ENCODE measurements around the gene LECT2.

The LECT2 gene

DNA sequence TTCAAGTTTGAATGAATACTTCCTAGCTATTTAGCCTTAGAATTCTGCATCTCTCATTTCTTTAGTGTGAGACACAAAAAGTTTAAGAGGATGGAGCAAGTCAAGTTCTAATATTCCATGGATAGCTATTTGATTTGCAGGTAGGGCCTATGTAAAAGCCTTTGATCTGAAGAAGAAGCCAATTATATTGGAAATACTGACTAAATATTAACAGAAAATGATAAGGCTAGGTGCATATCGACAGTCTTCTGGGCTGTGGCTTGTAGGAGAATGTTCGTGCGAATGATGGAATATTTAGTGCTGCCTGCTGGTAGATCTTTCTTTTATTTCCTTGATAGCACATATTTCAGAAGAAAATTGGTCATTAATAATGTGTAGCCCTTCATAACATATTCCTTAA, at the start of gene LECT2:
TSS of gene LECT2 (minus strand) at position 85 of the 400 bp plus-strand sequence. CDS start 150 bp downstream, outside the sequence.
- DNase-seq (ENCODE audit: low read depth in 2 of 2) = no peak

DNA sequence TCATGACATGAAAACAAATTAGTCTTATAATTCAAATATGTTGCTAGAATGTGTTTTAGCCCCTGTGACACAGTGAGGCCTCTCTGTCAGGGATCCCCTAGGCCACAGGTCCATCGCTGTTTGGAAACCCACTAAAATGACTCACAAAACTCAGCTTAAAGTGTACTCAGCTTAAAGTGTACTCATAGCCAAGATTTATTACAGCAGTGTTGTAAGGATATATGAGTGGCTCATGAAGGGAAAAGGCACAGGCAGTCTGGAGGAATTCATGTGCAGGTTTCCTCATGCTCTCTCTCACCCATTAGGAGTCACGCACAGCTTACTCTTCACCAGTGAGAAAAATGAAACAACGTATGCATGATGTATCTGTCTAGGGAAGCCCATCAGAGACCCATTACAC, 49.7 kb upstream of the LECT2 start:
- no peak for DNase-seq (ENCODE audit: low read depth in 2 of 2)

DNA sequence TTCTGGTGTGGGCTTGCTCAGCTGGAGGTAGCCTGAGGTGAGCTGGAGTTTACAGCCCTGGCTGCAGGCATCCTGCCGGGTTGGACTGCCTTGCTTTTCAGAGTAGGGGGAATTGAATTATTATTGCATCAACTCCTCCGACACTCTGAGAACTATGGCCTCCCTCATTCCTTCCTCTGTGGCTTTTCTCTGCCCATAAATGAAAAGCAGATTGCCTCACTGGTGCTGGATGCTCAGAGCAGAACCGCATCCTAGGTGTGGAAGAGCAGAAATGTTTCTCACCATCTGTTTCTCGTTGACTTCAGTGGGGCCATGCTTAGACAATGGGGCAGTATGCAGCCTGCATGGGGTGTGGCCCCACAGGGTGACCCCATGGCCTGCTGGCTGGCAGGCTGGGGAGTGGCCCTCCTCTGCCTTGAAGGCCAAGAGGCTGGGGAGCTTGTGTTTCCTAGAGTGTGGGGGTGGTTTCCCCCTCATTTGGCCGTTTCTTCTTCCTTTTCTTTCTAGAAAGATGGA, 46.7 kb upstream of the LECT2 start:
- no peak for DNase-seq (ENCODE audit: low read depth in 2 of 2)

DNA sequence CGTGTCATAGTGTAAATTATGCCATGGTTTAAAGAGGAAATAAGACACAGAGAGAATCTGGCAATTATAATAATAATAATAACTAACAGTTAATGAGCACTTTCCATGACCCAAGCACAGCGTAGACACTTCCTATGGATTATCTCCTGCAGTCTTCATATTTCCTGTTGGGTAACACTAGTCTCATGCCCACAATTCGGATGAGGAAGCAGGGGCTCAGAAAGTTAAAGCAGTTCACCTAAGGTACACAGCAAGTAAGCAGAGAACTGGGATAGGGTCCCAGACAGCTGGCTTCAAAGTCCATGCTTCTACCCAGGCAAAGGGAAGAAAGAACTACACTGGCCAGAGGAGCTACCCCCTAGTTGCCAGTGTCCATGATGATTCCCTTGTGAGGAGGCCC, 46.1 kb upstream of the LECT2 start:
- no peak for DNase-seq (ENCODE audit: low read depth in 2 of 2)

DNA sequence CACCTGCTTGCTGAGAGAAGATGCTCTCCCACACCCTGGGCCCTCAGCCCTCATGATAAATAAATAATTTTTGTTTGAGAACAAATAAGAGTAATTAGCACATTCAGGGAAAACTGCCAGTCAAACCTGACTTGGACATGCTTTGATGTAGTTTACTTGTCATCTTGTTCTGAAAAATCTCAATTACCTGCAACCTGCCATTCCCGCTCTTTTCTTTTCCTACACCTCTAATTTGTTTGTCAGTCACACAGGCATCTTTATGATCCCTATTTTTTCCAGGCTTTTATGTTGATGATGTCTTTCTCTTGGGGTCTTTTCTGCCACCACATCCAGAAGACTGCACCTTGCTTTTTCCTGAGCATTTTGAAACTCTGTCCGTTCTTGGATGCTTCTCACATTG, 45.4 kb upstream of the LECT2 start:
- DNase-seq (ENCODE audit: low read depth in 2 of 2) = no peak

DNA sequence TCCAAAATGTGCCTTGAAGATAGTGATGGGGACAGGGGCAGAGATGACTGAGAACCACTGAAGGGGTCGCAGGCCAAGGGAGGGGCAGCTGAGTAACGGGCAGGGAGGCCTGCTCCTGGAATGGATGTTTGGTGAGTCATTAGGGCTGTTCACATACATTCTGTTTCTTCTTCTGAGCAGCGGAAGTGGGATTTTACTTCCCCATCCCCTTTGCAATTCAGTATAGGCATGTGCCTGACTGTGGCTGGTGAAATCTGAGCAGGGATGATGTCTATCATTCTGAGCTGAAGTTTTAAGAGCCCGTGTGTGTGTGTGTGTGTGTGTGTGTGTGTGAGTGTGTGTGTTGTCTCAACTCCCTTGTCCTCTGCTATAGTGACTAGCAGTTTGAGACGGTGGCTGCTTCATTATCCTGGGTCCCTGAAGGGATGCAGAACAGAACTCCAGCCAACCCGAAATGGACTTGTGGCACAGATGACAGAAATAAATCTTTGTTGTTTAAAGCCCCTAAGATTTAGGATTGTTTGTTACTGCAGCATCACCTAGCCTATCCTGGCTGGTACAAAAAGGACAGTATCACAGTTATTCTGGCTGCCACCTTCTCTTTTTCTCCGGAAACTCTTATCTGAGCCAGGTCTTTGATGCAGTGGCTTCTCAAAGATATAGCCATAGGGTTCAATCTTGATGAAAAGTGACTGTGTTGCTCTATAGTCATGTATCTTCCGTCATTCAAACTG, 44.8 kb upstream of the LECT2 start:
- DNase-seq (ENCODE audit: low read depth in 2 of 2) = no peak

DNA sequence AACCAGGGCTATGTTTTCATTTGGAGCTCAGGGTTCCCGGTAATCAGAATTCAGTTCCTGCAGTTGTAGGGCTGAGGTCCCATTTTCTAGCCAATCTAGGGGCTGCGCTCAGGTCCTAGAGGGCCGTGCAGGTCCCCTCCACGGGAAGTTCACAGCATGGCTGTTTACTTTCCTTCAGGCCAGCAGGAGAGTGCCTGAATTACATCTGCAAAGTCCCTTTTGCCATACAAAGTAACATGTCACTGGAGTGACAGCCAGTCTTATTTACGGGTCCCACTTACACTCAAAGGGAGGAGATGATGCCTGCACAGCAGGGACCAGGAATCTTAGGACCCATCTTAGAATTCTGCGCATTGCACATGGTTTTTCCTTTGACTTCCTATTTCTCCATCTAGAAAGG, 44.1 kb upstream of the LECT2 start:
- DNase-seq (ENCODE audit: low read depth in 2 of 2) = no peak

DNA sequence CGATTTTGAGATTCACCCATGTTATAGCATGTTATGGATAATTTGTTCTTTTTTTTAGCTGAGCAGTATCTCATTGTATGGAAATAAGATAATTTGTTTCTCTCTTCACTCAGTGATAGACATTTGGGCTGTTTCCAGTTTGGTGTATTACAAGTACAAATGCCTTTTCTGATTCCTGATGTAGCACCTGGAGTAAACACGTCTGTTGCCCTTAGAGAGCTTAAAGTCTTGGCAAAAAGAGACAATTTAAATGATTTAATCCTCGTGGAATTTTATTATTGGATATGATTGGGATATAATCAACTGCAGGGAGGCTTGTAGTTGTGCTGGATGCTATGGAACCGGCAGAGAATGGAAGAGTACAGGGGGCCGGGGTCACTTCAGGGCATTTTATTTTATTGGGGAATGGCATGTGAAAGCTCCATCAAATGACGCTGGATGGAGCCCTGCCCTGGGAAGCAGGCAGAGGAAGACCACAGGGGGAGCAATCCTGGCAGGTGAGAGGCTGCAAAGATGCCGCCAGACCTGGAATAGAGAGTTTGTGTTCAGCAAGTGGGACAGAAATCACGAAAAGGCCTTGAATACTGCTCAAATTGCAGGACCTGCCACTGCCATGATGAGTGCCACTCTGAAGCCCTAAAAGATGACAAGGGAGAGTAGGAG, 43.0 kb upstream of the LECT2 start:
- DNase-seq (ENCODE audit: low read depth in 2 of 2) = no peak

DNA sequence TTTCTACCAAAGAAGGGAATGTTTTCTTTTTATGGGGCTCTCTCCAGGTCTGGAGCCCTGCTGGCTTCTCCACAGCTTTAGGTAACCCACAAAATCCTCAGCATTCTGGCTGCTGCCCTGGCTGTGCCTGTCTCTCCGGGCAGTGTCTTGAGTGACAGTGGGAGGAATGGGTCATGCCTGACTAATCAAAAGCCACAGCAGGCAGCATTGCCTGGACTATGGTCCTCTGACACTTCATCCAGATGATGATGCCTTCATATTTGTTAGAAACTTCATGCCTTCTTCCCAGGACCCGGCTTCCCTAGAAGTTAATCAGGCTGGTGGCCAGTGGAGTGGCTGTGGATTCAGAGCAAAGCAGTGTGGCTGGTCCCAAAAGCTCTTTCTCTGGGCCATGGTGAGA, 41.8 kb upstream of the LECT2 start:
- no peak for DNase-seq (ENCODE audit: low read depth in 2 of 2)

DNA sequence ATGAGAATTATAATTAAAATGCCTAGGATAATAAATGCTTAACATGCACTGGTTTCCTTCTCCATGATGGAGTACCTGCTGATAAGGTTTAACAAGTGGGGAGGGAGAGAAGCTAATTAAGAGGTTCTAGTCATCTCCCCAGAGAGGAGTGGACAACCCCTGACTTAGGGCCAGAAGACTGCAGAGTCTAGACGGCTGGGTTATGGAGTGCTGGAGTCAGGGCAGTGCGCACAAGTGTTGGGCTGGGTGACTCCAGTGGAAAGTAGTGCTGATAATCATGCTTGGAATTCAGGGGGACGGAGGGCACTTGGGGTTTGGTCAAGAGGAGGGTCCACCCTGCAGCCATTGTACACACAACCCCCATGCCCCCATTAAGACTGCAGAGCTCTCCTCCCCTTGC, 41.2 kb upstream of the LECT2 start:
- DNase-seq (ENCODE audit: low read depth in 2 of 2) = no peak

DNA sequence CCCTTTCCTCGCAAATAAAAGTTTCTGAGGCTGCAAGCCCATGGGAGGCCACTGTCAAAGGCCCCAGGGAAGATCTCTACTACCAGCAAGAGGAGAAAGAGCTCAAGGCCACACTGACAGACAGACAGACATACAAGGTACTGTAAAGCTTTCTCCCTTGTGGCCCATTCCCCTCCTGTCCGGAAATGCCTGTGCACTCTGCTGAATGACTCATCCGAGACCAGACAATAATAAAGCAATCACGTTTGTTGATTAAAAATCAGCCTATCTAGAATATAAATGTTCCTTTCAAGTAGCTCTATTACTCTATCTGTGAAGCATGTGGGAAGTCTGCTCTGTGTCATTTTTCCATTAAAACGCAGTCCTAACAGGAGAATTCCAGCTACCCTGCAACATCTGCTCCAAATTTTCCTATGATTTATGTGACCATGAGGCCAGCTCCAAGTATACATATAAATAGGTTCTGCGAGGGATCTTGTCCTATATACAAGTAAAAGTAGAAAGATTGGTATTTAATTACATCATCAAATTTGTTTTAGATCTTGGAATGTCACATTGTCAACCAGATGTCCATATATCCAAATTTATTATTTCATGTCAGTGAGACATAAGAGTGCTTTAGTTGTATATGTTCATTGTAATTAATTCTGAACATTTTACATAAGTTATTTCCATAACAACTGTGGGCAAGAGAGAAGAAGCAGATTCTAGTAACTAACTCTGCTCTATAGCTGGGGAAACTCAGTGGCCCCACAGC, 39.3 kb upstream of the LECT2 start:
- DNase-seq (ENCODE audit: low read depth in 2 of 2) = no peak

DNA sequence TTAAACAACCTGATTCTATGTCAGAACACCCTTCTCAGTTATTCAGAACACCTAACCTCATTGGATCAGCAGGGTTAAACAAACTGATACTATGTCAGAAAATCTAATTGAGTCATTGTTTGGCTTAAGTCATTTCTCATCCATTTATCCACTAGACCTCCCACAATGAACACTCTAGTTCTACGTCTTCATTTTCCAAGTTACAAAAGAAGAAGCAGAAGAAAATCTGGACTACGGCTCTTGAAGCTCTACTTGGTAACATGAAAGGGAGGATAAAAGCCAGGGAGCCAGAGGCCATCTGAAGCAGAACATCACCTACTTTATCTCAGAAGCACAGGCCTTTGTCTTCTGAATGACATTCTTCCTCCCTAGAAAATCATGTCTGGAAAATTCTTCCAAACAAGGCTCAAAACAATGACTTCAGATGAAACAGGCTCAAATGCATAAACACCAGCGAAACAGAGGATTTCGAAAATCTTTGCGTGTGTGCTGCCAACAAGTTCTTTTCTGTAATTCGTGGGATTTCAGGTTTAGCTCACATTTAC, 38.6 kb upstream of the LECT2 start:
- no peak for DNase-seq (ENCODE audit: low read depth in 2 of 2)

DNA sequence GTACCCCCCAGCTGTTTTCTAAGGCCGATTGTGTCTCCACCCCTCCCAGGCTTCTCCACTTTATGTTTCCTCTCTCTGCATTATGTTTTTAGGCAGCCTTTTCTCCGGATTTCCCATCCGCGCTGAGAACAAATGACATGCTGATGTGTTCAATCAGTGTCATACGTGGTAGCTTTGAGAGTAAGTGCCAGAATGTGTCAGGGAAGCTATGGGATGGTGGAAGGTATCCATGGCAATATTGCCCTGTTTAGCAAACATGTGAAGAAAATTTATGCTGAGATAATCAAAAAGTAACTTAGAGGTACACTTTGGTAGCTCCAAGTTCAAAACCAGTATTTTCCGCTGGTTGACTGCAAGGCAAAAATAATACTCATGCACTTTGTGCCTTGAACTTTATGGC, 36.6 kb upstream of the LECT2 start:
- DNase-seq (ENCODE audit: low read depth in 2 of 2) = no peak

DNA sequence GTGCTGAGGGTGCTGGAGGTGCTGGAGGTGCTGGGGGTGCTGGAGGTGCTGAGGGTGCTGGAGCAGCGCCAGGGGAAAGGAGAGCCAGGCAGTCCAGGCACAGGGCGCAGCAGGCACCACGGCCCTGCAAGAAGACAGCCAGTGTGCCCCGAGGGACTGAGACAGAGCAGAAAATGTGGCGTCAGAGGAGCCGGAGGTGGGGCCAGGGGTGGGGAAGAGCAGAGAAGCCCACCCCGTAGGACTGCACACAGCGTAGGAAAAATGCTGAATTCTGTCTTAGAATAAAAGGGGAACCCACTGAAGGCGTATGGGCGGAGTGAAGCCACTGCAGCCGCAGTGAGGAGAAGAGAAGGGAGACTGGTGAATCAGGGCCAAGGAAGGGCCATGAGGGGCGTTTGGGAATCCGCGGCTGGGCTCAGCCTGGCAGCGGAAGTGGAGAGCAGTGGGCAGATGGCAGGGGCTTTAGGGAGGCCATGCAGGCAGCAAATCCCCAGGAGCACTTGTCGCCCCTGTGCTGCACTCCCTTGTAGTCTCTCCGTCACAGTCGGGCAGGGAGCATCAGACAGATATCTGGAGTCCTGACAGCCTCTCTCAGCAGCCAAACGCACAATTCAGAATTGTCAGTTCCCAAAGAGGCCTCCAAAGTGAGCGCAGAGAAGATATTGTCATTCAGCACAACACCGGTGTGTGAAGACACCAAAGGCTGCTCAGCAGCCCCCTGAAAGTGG, 35.9 kb upstream of the LECT2 start:
- no peak for DNase-seq (ENCODE audit: low read depth in 2 of 2)

DNA sequence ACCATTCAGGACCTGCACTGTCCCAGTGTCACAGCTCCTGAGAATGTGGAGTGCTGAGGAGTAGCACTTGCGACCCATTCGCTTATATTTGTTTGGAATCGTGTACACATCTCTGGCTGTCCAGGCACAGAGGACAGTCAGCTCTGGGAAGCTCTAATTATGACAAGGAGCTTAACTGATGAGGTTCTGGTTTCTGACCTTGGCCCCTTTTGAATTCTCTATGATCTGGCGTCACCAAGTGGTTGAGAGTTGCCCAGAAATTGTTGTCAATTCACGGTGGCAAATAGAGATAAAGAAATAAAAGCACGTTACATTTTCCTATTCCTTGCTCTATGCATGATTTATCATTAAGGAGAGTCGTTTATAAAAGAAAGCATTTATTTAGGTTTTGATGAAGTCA, 34.9 kb upstream of the LECT2 start:
- no peak for DNase-seq (ENCODE audit: low read depth in 2 of 2)

DNA sequence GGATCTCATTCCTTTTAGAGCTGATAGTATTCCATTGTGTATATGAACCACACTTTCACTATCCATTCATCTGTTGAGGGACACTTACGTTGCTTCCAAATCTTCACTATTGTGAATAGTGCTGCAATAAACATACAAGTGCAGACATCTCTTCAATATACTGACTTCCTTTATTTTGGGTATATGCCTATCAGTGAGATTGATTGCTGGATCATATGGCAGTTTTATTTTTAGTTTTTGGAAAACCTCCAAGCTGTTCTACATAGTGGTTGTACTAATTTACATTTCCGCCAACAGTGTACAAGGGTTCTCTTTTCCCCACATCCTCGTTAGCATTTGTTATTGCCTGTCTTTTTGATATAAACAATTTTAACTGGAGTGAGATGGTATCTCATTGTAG, 33.8 kb upstream of the LECT2 start:
- DNase-seq (ENCODE audit: low read depth in 2 of 2) = no peak

DNA sequence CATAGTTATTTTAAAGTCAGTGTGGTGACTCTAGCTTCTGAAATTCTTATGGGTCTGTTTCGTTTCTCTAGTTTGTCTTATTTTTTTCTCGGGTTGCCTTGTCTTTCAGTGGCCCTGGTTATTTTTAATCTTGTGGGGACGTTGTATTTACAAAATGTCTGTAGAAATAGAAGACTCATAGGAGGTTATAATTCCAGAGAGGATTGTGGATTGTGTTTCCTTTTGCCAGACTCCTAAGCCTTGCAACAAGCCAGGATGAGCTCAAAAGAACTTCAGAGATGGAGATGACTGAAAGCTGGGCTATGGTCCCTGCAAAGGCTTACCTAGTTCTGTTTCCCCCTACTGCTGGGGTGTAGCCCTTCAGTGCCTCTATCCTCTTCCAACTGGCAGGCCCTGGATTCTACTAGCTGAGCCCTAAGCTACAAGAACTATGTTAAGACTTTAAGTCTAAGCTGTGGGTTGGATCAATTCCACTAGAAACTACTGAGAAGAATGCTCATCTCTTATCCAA, 32.2 kb upstream of the LECT2 start:
- DNase-seq (ENCODE audit: low read depth in 2 of 2) = no peak

DNA sequence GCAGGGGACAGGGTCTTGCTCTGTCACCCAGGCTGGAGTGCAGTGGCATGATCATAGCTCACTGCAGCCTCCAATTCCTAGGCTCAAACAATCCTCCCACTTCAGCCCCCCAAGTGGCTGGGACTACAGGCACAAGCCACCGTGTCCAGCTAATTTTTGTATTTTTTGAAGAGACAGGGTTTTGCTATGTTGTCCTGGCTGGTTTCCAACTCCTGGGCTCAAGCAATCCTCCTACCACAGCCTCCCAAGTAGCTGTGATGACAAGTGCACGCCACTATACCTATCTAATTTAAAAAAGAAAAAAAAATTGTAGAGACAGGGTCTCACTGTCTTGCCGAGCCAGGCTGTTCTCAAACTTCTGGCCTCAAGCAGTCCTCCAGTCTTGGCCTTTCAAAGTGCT, 31.6 kb upstream of the LECT2 start:
- no peak for DNase-seq (ENCODE audit: low read depth in 2 of 2)

DNA sequence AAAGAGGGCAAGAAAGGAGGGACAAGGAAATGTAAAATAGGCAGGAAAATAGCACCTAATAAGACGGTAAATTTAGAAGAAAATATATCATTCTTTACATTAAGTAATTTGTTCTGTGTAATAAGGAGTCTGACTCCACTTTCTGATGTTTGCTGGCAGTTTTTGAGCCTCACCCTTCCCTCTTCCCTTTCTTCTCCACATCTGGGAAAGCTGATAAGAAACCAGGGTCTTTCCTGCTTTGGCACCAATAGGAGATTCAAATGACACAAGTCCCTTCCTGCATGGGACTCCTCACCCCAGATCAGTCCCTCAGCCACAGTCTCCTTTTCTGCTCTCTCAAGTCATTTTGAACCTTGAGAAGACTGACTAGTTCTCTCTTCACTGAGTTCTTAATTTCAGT, 31.2 kb upstream of the LECT2 start:
- no peak for DNase-seq (ENCODE audit: low read depth in 2 of 2)

DNA sequence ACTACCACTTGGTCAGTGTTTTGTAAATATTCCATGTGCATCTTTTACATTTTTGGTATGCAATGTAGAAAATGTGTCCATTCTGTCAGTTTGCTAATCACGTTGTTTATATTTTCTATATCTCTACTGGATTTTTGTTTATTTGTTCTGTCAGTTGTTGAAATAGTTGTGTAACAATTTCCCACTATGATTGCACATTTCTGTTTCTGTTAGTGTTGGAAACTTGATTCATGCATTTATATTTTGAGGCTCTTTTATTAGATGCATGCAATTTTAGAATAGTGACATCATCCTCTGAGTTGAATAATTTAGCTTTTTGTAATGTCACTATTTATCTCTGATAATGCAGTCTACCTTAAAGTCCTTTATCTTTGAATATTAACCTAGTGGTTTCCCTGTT, 25.8 kb upstream of the LECT2 start:
- no peak for DNase-seq (ENCODE audit: low read depth in 2 of 2)

DNA sequence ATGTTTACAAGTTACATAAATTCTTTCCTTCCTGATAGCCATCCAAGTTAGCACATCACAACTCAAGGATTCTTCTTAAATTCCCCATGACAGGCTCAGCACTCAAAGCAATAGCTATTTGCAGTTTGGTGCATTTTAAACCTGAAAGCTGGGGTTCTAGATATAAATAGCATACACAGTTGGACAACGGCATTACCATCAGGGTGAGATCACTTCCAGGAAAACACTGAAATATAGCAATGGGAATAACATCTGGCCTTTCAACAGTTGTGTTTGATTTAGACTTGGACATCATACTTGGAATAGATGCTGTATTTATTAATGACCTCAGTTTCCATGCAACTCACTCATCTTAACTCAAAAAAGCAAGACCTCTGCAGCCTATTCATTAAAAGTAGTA, 24.7 kb upstream of the LECT2 start:
- no peak for DNase-seq (ENCODE audit: low read depth in 2 of 2)

DNA sequence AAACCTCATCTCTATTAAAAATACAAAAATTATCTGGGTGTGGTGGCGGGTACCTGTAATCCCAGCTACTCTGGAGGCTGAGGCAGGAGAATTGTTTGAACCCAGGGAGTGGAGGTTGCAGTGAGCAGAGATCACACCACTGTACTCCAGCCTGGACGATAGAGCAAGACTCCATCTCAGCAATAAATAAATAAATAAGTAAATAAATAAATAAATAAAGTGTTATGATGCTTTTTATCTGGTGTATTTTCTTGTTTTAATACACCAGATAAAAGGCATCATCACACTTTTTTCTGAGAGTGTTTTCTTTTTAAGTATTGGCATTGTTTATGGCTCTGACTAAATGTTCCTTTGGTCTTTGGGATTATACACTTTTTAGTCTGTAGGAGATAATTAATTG, 24.2 kb upstream of the LECT2 start:
- no peak for DNase-seq (ENCODE audit: low read depth in 2 of 2)

Data from stimulated activated CD4-positive, alpha-beta T cell treated with anti-CD3 and anti-CD28 coated beads, Interleukin-15, amount 100 ng/mL, for 48 hours (primary cell).